ENCODE data around the gene PIK3C2B. TPM values are rescaled to one million over a fixed set of nuclear protein-coding genes. Genes with fewer than 3 reads are reported as not detected.

PIK3C2B gene
- total RNA-seq, 4 donors from 2014 or later = 17.2 to 43.1 (median 25.9) TPM

- TF ChIP-seq CTCF (IDR thresholded peaks at IDR 0.05; ENCODE audit: low read depth) = no peak
Measured at GRCh38 chr1:204465546-204466415, 28.8 kb downstream of the PIK3C2B start.

GRCh38 chr1:204464701-204465100 is 29.9 kb downstream of the PIK3C2B start:
- no peak for TF ChIP-seq CTCF (IDR thresholded peaks at IDR 0.05; ENCODE audit: low read depth)

GRCh38 chr1:204464187-204464631 is 30.4 kb downstream of the PIK3C2B start:
- no peak for TF ChIP-seq CTCF (IDR thresholded peaks at IDR 0.05; ENCODE audit: low read depth)

GRCh38 chr1:204463125-204464060 is 31.2 kb downstream of the PIK3C2B start:
- TF ChIP-seq CTCF (IDR thresholded peaks at IDR 0.05; ENCODE audit: low read depth) = no peak

GRCh38 chr1:204462229-204462561 is 32.4 kb downstream of the PIK3C2B start:
- TF ChIP-seq CTCF (IDR thresholded peaks at IDR 0.05; ENCODE audit: low read depth) = no peak

- TF ChIP-seq CTCF (IDR thresholded peaks at IDR 0.05; ENCODE audit: low read depth) = no peak
Measured at GRCh38 chr1:204461331-204462228, 33.0 kb downstream of the PIK3C2B start.
